ENCODE results near the gene PAIP2.

DNA sequence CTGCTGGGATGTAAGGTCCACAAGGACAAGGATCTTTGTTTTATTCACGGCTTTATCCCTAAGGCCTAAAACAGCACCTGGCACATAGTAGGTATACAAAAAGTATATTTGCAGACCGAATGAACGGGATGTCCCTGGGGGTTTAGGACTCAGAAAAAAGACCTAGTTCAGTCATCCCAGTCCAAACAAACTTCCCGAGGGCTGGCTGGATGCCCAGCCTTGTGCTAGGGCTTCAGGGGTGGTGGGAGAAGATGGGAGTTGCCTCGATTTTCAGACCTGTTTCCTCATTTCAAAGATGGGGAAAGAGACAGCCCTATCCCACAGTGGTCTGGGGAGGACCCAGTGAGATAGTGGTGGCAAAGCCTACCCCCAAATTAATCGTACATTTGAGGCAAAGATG lies 56.3 kb downstream of the PAIP2 start:
- TF ChIP-seq, protein P1, sequence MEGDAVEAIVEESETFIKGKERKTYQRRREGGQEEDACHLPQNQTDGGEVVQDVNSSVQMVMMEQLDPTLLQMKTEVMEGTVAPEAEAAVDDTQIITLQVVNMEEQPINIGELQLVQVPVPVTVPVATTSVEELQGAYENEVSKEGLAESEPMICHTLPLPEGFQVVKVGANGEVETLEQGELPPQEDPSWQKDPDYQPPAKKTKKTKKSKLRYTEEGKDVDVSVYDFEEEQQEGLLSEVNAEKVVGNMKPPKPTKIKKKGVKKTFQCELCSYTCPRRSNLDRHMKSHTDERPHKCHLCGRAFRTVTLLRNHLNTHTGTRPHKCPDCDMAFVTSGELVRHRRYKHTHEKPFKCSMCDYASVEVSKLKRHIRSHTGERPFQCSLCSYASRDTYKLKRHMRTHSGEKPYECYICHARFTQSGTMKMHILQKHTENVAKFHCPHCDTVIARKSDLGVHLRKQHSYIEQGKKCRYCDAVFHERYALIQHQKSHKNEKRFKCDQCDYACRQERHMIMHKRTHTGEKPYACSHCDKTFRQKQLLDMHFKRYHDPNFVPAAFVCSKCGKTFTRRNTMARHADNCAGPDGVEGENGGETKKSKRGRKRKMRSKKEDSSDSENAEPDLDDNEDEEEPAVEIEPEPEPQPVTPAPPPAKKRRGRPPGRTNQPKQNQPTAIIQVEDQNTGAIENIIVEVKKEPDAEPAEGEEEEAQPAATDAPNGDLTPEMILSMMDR (IDR thresholded peaks at IDR 0.05), result no peak
- TF ChIP-seq POLR2AphosphoS5 (IDR thresholded peaks at IDR 0.05) (no peak), EP300 (IDR thresholded peaks at IDR 0.05) (no peak), POLR2A (IDR thresholded peaks at IDR 0.05; ENCODE audit: low read depth) (no peak)

All from esophagus muscularis mucosa (tissue), 4 donors.